Non-pigmented ciliary epithelial cell (primary cell): ENCODE data around the gene DNAJB4.
"Not testable (repeated sequence)": the region's sequence is repeated elsewhere in the genome, so short reads cannot be mapped to it uniquely, and the experiment has no call there.

ENCODE experiments used
- DNase-seq: peaks from one replicate; pipeline ENCODE4 v3.0.0-alpha.2; 2010; ENCODE audit warnings: low read depth

The DNAJB4 gene

DNA sequence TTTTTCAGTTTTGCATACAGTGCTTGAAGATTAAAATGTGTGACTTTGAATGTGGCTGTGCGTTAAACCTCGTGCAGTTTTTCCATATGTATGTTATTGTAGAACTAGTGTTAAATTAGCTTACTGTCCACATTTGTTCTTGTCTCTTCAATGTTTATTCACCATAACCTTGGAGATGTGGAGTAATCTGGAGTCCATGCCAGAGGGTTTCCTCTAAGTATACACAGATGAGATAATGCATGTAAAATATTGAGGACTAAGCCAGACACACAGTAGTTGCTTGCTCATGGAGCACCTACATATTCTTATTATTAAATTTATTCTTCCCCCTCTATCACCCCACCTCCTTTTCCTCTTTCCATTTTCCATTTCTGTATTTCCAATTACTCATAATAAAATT lies 33.3 kb downstream of the DNAJB4 start:
- DNase-seq = no peak

DNA sequence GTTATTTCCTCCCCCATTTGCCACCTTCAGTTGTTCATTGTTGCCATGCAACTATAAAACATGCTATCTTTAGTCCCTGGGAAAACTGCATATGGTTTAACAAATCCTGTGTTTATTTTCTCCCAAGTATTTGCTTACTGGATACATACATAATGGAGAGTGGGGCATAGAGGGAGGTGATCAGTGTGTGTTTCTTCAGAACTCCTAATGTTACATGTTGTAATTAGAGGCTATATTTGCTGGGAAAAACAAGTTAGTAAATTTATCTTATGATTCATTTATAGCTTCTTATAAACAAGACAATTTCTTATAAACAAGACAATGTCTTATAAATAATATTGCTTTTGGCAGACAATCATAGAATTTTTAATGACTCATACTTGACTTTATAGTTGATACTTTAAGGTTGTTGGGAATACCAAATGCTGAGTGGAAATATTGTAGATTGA lies 33.8 kb downstream of the DNAJB4 start:
- no peak for DNase-seq

DNA sequence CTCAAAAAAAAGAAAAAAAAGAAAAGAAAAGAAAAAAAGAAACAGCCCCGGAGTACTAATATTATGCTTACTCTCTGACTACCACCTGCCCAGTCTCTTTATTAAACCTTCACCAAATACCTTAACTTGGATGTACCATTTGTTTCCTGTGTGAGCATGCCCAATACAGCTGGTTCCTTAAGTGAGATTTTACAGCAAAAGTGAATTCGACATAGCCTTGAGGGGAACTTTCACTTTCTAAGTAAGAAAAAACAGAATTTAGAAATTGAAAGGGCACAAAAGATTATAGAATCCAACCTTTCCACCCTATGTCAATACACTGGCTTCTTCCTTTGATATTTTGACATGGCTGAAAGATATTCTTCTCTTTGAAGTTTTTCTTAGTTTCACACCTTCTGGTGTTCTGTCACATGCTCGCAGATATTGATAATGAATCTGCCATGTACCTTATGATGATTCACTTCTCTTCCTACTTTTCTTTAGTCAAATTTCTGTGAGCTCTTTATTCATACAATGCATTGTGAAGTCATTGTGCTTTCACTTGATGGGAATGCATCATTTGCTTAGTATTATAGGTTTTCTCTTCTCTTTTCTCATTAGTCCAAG lies 35.8 kb downstream of the DNAJB4 start:
- DNase-seq = no peak

DNA sequence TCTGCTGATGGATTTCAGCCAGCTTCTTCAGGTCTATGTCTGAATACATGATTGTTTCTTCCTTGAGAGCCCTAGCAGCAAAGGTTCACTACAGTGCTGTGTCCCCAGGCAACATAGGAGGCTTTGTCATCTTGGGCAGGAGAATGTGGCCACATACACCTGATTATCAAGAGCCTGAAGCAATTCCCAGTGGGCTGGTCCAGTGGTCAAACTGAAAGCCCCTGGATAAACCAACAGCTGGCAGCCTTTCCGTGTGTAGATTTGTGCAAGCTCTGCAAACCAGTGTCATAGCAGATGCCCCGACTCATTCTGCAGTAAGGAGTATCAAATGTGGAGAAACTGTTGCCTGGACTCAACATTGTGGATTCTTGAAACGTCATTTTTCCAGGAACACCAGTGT lies 38.7 kb downstream of the DNAJB4 start:
- no peak for DNase-seq

DNA sequence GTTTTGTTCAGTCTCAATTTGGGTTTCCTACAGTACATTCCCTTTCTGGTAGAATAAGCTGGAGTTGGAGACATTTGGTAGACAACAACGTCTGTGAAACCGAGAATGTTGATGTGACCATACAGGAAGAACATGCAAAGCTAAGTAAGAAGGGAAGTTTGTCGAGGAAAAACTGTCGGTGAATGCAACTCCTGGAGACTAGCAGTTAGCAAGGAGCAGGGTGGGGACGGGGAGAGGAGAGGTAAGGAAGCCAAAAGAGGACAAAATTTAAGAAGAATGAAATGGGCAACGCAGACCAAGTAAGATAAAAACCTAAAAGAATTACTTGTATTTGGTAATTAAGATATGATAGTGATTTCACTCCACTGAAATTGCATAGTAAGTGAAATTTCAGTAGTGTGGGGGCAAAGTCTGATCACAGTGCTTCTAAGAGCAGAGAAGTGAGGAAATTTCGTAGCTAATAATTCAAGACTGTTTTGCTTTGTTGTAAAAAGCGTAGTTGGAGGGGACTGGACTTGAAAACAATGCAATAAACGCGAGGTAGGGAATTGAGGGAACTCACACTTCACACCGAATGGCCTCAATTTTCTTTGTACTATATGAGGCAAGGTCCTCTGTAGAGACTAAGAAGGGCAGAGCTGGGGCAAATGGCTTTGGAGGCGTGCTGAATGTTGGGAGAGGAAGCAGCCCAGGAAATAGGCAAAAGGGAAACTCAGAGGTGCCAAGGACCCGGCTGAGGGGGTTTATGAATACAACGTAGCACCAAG lies 40.2 kb downstream of the DNAJB4 start:
- DNase-seq = no peak

DNA sequence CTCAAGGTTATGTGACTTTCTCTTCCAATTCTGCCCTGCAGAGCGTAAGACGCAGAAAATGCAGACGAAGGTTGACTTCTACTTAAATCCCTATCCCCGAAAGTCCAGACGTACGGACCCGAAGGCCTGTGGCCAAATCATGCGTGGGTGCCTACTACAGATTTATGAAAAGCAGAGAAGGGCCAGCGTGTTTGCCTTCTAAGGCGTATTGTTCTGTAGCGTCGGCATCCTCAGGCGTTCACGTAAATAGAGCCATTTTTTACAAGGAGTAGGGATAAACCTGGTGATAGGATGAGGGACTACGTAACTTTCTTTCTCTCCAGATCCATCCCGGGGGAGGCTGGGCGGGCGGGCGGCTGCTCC lies 40.8 kb downstream of the DNAJB4 start:
- DNase-seq = no peak

DNA sequence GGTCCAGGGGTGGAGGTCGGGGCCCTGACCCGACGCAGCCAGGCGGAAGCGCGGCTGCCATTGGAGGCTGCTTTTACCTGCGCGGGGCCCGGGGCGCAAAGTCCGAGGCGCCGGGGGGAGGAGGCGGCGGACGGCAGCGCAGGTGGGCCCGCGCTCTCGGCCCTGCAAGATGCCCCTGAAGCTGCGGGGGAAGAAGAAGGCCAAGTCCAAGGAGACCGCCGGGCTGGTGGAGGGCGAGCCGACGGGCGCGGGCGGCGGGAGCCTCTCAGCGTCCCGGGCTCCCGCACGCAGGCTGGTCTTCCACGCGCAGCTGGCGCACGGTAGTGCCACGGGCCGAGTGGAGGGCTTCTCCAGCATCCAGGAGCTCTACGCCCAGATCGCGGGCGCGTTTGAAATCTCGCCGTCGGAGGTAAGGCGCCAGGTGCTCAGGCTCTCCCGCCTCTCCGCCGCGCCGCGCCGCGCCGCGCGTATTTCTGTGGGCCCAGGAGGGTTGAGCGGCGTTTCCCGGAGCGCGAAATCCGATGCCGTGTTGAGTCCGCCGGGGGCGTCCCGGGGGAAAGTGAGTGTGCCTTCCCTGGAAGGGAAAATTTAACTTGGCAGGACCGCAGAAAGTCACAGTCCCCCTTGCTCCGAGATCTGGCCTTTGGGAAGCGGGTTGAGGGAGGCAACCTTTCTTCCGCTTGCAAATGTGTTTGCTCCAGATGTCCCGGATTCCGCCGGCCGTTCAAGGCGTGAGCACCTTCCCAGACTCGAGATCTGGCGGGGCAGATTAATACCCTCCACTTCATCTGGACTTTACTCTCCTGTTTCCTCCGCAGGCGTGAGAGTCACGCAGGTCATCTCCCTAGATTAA lies 41.4 kb downstream of the DNAJB4 start, which contains the start of gene GIPC2:
Gene GIPC2, plus strand, starts transcription at position 41 of the 853 bp plus-strand sequence. Its CDS starts 129 bp downstream, at position 170.
- no peak for DNase-seq

DNA sequence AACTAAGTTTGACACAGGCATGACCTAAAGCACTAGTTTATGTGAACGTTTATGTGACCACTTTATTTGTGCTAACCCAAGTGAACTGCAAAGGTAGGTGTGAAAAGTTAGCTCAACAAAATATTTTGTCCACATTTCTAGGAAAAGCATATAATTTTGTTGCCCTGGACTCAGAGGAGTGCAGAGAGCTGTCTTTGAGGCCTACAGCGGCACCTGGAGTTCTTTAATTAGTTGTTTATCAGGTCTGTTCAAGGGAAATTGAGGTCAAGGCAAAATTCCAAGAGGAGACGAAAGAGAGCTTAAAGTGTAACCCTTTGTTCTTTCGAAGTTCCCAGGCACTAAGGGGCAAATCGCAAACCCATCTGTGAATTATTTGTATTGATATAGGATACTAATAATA lies 42.4 kb downstream of the DNAJB4 start:
- no peak for DNase-seq

DNA sequence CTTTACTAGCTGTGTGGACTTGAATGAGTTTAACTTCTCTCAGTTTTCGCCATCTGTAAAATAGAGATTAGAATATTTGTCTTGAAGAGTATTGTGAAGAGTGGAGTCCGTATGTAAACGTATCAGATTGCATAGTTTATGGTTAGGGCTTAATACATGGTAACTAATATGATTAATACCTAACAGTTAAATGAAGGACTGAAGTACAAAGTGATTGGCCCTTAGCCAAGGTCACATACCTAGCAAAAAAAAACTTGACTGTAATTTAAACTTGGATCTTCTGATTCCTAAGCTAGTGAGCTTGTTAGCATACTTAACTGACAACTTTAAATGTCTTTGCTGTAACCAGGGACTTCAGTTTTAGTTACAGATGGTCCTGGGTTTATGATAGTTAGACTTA lies 42.9 kb downstream of the DNAJB4 start:
- DNase-seq = no peak

DNA sequence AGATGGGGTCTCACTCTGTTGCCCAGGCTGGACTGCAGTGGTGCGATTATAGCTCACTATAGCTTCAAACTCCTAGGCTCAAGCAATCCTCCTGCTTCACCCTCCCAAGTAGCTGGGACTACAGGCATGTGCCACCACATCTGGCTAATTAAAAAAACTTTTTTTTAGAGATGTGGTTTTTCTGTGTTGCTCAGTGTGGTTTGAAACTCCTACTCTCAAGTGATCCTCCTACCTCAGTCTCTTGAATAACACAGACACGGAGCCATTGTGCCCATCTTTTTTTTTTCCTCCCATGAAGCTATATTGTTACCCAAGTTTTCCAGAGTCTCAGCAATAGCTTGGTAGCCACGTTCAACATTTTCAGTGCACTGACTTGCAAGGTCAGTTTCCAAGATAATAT lies 43.7 kb downstream of the DNAJB4 start:
- no peak for DNase-seq

DNA sequence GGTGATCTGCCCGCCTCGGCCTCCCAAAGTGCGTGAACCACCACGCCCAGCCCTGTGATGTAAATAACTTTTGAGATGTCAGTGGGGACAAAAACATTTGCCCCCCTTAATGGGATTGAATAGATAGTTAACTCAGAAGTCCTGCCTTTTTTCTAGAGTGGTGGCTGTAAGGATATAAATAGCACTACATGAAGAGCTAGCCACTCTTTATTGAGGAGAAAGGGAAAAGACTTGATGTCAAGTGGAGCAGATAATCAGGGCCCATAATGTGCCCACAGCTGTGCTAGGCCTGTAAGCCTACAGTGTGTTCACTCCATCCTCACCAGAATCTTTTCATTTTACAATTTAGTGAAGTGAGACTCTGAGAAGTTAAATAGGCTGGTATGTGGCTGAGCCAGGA lies 44.7 kb downstream of the DNAJB4 start:
- DNase-seq = no peak

DNA sequence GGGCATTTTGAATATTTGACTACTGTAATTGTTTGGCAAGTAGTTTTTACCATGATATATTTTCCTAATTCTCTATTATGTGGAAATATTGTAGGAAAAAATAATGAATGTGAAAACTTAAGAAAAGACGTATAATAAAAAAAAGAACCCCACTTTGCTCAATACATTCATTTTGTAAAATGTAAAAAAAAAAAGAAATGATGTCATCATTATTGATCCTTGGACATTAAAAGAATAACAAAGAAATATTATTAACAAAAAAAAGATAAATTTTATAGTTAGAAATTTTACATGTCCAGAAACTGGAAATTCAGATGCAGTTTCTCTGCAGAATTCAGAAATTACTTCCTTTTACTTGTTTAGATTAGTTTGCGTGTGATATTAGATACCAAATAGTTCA lies 46.3 kb downstream of the DNAJB4 start:
- no peak for DNase-seq

DNA sequence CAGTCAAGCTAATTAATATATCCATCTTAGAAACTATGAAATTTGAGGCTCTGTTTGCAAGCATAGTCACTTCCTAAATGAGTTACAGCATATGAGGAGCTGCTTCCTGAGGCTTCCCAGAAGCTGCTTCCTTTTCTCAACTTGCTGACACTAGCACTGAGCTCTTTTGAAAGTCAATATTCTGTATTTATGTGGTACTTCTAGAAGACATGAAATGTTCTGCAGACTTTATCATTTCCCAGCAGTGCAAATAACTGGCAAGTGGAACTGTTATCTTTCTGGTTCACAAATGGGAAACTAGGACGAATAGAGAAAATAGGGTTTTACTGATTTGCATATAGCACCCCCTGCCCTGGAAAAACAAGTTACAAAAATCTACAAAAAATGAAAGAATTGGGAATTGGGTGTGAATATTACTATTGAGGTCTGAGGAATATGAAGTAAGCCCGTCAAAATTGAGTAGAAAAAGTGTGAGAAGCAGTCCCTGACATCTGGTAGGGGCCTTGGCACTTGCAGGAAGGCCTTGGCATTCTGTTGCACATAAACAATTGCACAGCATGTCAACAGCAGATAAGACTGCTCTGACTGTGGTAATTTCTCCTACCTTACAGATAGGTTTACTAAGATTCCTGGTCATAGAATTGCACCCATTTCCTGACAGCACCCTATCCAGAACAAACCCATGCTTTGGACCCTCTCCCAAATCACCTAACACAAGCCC lies 48.1 kb downstream of the DNAJB4 start:
- no peak for DNase-seq

DNA sequence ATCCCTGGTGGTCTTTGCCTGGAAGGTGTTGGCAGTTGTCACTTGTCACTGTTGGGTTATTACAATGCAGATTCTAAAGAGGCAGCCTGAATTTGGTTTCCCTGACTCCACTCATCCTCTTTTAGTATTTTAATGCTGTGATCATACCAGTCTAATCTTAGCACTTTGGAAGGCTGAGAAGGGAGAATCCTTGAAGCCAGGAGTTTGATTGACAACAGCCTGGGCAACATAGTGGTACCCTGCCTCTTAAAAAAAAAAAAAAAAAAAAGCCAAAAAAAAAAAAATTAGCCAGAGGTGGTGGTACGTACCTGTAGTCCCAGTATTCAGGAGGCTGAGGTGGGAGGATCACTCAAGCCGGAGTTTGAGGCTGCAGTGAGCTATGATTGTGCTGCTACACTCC lies 48.8 kb downstream of the DNAJB4 start:
- no peak for DNase-seq

DNA sequence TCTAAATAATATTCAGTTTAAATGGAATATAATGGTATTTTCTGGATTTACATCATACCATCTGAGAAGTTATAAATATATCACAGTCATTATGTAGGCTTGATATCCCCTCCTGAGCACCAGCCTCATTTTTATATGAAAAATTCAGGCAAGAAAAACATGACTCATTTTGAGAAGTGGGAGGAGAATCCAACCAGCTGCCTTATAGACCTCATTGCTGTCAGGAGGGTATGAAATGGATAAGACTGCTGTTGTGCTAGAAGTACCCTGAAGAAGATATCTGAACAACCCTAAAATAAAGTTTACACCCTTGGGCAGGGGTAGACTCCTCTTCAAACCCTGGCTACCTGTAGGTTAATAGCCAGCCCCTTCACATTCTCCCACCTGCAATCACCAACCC lies 49.8 kb downstream of the DNAJB4 start:
- DNase-seq = no peak

DNA sequence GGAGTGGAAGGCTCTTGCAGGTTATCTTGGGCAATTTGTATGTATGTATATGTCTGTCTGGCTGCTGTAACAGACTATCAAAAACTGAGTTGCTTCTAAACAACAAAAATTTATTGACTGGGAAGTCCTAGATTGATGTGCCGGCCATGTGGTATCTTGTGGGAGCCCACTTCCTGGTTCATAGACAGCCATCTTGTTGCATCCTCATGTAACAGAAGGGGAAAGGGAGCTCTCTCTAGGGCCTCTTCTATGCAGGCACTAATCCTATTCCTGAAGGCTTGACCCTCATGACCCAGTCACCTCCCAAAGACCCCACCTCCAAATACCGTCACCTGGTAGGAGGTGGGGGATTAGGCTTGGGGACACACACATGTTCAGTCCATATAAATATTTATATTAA lies 50.2 kb downstream of the DNAJB4 start:
- DNase-seq = no peak

DNA sequence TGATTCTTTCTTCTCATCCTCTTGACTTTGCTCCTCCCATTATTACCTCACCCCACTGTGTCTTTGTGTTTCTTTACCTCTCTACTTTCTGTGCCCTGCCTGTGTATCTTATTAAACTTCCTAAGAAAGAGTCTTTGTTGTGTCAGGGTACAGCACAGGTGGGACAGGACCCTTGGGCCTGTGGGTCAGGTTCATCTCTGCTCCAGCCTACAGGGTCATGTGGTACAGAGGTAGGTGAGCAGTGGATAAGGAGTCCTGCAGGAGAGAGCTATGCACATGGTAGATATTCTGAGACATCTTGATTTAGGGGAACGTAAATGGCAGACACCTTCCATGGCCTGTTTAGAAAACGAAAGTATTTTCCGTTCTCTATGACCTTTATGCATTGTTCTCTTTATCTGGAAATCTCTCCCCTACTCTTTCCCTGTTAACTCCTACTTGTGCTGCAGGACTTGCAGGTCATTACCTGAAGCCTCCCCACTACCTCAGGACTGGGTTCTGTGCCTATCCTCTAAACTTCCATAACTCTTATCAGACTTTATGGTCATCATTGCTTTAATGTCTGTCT lies 50.9 kb downstream of the DNAJB4 start:
- DNase-seq = no peak

DNA sequence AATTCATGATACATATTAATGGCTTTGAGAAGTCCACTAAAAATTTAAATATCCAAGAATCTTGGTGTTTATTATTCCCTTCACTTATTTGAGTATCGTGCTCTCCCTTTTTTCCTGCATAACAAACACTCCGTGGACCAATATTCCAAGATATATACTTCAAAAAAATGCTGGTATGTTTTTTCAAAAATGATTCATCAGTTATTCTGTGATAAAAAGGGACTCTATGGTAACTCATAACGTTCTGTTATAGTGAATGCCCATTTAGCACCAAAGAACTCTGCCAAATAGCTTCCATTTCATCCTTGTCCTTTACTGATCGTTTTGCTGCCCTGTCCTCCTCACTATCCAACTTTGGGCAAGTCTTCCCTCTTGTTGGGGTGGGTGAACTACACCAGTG lies 53.9 kb downstream of the DNAJB4 start:
- DNase-seq = no peak

DNA sequence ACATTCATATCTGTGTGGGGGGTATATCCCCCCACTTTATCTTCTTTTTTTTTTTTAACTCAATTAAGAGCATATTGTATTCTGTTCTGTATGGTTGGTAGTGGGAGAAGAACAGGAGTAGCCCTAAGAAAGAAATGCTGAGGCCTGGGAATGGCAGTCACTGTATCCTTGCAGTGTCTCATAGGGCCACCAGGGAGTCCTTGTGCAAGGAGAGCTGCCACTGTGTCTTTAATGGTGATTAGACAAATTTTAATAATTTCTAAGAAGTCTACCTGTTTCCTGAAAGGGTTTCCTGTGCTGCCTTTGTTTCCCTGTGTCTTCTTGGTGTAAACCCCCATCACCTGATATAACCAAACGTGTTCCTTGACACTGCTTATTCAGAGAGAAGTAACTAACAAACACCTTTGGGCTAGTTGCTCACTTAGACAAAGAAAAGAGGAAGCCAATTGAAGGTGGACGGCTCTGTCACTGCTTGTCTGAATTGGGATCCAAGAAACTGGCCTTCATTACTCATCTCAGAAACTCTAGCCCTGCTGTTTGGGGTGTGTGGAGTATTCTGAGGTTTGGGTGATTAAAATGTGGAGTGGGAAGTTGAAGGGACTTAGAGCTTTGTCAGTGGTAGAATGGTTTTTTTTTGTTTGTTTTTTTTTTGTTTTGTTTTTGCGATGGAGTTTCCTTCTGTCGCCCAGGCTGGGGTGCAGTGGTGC lies 56.3 kb downstream of the DNAJB4 start:
- no peak for DNase-seq

DNA sequence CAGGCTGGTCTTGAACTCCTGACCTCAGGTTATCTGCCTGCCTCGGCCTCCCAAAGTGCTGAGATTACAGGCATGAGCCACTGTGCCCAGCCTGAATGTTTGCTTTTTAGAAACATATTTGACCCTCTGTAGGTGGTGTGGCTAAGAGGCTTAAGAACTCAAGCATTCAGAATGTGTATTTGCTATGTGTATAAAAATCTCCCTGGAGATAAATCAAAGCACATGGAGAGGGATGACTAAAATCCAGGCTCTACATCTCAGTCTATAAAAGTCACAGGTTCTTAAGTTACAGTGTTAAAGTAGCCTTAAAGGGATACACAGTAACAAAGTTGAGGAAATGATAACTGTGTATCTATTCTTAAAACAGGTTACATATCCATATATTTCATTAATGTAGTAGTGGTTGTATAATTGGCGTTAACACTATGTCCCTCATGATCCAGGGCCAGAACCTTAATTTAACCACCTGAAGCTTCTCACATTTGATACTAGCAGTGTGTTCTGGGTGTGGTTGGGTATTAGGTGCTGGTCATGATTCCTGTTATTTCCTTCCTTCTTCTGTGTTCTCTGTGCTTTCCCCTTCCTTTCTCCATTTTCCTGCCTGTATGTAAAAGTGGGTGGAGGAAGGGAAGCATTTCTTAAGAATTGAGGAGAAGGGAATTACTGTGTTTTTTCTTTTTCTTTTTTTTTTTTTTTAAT lies 57.2 kb downstream of the DNAJB4 start:
- DNase-seq = peak; percentile 79

DNA sequence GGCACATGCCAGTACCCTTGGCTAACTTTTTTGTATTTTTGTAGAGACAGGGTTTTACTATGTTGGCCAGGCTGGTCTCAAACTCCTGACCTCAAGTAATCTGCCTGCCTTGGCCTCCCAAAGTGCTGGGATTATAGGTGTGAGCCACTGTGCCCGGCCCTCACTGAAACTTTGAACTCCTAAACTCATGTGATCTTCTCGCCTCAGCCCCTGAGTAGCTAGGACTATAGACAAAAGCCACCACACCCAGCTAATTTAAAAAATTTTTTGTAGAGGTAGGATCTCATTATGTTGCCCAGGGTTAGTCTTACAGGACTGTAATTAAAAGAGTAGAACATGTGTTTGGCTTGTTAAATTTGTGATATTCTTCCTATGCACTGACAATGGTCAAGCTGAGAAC lies 60.1 kb downstream of the DNAJB4 start:
- DNase-seq = not testable (repeated sequence)
